Calu3 (cell line): ENCODE measurements around the gene ASB6. TPM values are rescaled to one million over a fixed set of nuclear protein-coding genes. Genes with fewer than 3 reads are reported as not detected.

Source experiments
- BruUV-seq: library from RNA; stranded (reverse); fragments of 400-500 nt; replicated peaks from 2 replicates; lab custom pipeline; 2021; lab: Mats Ljungman, UMichigan
- CTCF ChIA-PET: fragments of 300-600 bp; sonication (Branson Sonifier 250); formaldehyde crosslinking; loops from one replicate; lab custom pipeline; 2022; ENCODE audit warnings: antibody characterized with exemption; lab: Charles Lee
- DNase-seq: peaks from one replicate; pipeline ENCODE4 v3.0.0; 2022
- H3K27ac Mint-ChIP-seq: one replicate; pipeline ENCODE4 v1.8.0; 2022; ENCODE audit warnings: mixed read lengths; ENCODE audit not compliant: unreplicated experiment
- H3K27me3 Mint-ChIP-seq: one replicate; pipeline ENCODE4 v1.8.0; 2022; ENCODE audit warnings: mixed read lengths; ENCODE audit not compliant: unreplicated experiment
- H3K36me3 Mint-ChIP-seq: one replicate; pipeline ENCODE4 v1.8.0; 2022; ENCODE audit warnings: mild to moderate bottlenecking, moderate library complexity, mixed read lengths; ENCODE audit not compliant: insufficient read depth, unreplicated experiment
- H3K4me1 Mint-ChIP-seq: one replicate; pipeline ENCODE4 v1.8.0; 2022; ENCODE audit warnings: mild to moderate bottlenecking, low read depth, mixed read lengths; ENCODE audit not compliant: unreplicated experiment
- H3K4me3 Mint-ChIP-seq: one replicate; pipeline ENCODE4 v1.8.0; 2022; ENCODE audit warnings: mild to moderate bottlenecking, low read depth, moderate library complexity, mixed read lengths; ENCODE audit not compliant: unreplicated experiment
- H3K9me3 Mint-ChIP-seq: one replicate; pipeline ENCODE4 v1.8.0; 2022; ENCODE audit warnings: low read depth, mixed read lengths; ENCODE audit not compliant: unreplicated experiment
- intact Hi-C: fragments of 100-400 bp; cut with micrococcal nuclease; formaldehyde crosslinking; loops from one replicate; pipeline ENCODE4 v1.10.0; 2022; ENCODE audit not compliant: unreplicated experiment
- total RNA-seq: library from RNA; stranded (reverse); gene quantifications from 2 replicates; pipeline ENCODE4 v1.2.3, GENCODE V29; 2022
- TF ChIP-seq, protein P1 (sequence below): fragments of 200-600 bp; IDR thresholded peaks from one replicate; pipeline ENCODE4 v1.8.0; 2022; ENCODE audit warnings: antibody characterized with exemption; ENCODE audit not compliant: unreplicated experiment

The ASB6 gene
- total RNA-seq, 1 experiment from 2014 or later: 15.5 TPM

DNA sequence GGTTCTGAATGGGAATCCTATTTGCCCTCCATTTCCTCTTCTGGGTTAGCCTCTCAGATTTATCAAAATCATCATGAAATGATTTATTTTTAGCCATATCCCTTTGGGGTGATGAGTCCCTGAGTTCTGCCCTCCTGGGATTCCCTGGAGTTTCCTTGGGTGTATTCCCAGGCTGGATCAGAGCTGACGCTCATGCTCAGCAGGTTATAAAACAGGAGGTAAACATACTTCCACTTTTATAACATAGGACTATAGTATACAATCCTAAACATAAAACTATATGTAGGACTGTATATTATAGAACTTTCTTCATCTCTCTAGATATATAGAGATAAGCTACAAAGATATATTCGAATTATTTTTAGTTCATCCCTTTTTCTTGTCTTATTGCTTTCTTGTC, 19.1 kb upstream of the ASB6 start:
- no peak overlapping the region for H3K27ac Mint-ChIP-seq
- BruUV-seq: no TSS peak
- H3K9me3 Mint-ChIP-seq: no peaks in the 10 kb centered on the region
- H3K4me1 Mint-ChIP-seq: peaks cover 3% of the 10 kb centered on the region
- CTCF ChIA-PET: no interaction called here
- no peaks in the 10 kb centered on the region for H3K36me3 Mint-ChIP-seq
- no peak for DNase-seq
- TF ChIP-seq, protein P1, sequence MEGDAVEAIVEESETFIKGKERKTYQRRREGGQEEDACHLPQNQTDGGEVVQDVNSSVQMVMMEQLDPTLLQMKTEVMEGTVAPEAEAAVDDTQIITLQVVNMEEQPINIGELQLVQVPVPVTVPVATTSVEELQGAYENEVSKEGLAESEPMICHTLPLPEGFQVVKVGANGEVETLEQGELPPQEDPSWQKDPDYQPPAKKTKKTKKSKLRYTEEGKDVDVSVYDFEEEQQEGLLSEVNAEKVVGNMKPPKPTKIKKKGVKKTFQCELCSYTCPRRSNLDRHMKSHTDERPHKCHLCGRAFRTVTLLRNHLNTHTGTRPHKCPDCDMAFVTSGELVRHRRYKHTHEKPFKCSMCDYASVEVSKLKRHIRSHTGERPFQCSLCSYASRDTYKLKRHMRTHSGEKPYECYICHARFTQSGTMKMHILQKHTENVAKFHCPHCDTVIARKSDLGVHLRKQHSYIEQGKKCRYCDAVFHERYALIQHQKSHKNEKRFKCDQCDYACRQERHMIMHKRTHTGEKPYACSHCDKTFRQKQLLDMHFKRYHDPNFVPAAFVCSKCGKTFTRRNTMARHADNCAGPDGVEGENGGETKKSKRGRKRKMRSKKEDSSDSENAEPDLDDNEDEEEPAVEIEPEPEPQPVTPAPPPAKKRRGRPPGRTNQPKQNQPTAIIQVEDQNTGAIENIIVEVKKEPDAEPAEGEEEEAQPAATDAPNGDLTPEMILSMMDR: no peak
- intact Hi-C loops: no loop called here
- peaks cover 29% of the 10 kb centered on the region for H3K27me3 Mint-ChIP-seq
- H3K4me3 Mint-ChIP-seq: no peak overlapping the region

DNA sequence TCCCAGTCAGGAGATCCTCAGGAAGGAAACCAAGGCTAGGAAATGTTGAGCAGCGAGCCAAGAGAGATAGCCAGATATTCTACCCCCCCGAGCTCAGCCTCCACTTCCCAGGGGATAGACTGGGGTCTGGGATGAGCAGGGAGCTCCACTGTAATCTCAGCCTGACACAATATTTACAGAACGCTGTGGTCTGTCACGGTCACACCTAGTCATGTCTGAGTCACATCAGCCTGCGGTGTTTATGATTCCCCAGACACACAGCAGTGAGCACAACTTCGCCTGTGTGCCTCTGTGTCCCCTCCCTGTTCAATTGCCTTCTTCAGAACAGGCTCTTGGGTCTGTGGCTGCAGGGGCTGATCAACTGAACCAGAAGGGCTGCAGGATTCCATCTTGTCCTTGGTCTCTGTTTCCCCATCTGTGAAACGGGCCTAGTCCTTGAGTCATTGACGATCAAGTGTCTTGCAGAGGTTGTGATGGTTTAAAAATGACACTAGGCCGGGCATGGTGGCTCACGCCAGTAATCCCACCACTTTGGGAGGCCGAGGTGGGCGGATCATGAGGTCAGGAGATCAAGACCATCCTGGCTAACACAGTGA, 14.9 kb upstream of the ASB6 start:
- TF ChIP-seq, protein P1: no peak
- Mint-ChIP-seq H3K4me3 (no peak overlapping the region), H3K4me1 (peaks cover 7% of the 10 kb centered on the region), H3K27ac (no peak overlapping the region), H3K9me3 (no peaks in the 10 kb centered on the region), H3K36me3 (no peaks in the 10 kb centered on the region), H3K27me3 (peaks cover 24% of the 10 kb centered on the region)
- CTCF ChIA-PET: interaction anchor here (1.1 kb wide), 1 partner anchor 14 kb away, joined by 3 read pairs; no protein-coding TSS in a partner anchor
- BruUV-seq: no TSS peak
- no peak for DNase-seq
- intact Hi-C loops: no loop called here

DNA sequence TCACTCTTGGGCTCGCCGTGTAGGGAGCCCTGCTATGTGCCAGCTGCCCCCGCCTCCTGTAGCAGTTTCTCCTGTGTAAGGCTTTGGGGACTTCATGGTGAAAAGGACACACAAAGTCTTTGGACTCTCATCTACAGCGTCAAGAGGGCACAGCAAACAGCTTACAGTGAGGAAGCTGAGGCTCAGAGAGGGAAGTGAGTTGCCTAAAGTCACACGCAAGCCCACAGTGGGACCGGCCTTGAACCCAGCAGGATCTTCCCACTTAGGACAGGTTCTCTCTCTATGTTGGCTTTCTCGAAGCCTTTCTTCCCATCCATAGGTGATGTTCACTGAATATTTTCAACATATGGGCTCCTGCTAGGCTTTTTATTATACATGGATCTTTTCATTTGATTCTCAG, 13.7 kb upstream of the ASB6 start:
- H3K9me3 Mint-ChIP-seq: no peaks in the 10 kb centered on the region
- no peak overlapping the region for H3K27ac Mint-ChIP-seq
- intact Hi-C loops: no loop called here
- TF ChIP-seq, protein P1: no peak
- CTCF ChIA-PET: no interaction called here
- peaks cover 17% of the 10 kb centered on the region for H3K27me3 Mint-ChIP-seq
- no TSS peak for BruUV-seq
- no peaks in the 10 kb centered on the region for H3K36me3 Mint-ChIP-seq
- H3K4me1 Mint-ChIP-seq: peaks cover 7% of the 10 kb centered on the region
- no peak overlapping the region for H3K4me3 Mint-ChIP-seq
- no peak for DNase-seq

DNA sequence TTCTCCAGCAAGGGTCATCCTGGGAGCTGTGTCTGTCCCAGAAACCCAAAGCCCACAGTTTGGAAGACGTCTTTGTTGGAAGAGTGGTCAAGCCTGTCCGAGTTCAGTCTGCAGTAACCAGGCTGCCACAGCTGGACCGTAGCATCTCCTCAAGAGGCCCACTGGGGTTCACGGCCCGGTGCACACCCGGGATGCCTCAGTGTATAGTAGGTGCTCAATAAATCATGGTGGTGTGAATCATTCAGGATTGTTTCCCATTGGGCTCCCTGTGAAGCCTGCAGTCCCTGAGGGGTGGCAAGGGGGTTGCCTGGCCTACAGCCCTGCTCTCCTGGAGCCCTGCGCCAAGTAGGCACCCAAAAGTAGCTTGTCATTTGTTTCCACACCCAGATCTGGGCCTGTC, 13.2 kb upstream of the ASB6 start:
- intact Hi-C loops: no loop called here
- no peak for DNase-seq
- TF ChIP-seq, protein P1: no peak
- no TSS peak for BruUV-seq
- CTCF ChIA-PET: no interaction called here
- no peaks in the 10 kb centered on the region for H3K9me3 Mint-ChIP-seq
- H3K36me3 Mint-ChIP-seq: no peaks in the 10 kb centered on the region
- H3K27me3 Mint-ChIP-seq: peaks cover 12% of the 10 kb centered on the region
- H3K4me3 Mint-ChIP-seq: no peak overlapping the region
- H3K27ac Mint-ChIP-seq: no peak overlapping the region
- H3K4me1 Mint-ChIP-seq: peaks cover 7% of the 10 kb centered on the region
